GM19372 (cell line): Measurements from ENCODE around the gene HEPN1.

Experiments used
- ATAC-seq: cut with Tn5 transposase; IDR thresholded peaks from one replicate; pipeline ENCODE4 v1.9.1; 2021; ENCODE audit warnings: mild to moderate bottlenecking, low read depth, moderate library complexity; ENCODE audit not compliant: unreplicated experiment

Gene HEPN1

DNA sequence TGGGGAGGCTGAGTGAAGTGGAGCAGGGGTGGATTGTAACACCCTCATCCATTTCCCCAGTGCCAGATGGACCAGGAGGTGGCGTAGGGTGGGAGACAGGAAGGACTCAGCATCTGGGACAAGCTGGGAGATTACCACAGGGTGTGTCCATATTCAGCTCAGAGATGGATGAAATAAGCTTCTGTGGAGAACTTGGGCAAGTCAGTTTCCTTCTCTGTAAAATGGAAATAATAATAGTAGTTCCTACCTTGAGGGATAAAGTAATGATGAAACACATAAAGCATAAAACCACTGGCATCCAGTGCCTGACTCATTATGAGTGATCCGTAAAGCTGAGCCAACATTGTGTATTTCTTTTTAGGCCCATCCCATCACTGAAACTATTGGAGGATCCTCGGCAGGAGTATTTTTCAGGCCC lies 20.8 kb upstream of the HEPN1 start:
- ATAC-seq, result no peak

DNA sequence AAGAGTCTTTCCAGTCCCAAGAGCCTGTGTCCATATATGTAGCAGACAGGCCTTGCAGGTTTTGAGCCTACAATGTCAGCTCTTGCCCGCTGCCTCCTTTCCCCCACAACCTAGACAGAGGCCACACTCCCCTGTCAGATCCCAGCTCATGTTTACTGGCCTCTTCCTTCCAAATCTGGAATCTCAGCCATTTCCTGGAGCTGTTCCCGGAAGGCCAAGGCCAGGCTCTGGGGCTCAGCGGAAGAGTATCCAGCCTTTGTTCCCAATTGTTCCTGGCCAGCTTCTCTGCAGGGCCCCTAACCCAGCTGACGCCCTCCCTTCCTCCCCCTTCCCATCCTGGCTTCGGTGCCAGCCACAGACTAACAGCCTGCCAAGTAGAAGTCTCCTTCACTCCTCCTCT lies 20.3 kb upstream of the HEPN1 start:
- no peak for ATAC-seq

DNA sequence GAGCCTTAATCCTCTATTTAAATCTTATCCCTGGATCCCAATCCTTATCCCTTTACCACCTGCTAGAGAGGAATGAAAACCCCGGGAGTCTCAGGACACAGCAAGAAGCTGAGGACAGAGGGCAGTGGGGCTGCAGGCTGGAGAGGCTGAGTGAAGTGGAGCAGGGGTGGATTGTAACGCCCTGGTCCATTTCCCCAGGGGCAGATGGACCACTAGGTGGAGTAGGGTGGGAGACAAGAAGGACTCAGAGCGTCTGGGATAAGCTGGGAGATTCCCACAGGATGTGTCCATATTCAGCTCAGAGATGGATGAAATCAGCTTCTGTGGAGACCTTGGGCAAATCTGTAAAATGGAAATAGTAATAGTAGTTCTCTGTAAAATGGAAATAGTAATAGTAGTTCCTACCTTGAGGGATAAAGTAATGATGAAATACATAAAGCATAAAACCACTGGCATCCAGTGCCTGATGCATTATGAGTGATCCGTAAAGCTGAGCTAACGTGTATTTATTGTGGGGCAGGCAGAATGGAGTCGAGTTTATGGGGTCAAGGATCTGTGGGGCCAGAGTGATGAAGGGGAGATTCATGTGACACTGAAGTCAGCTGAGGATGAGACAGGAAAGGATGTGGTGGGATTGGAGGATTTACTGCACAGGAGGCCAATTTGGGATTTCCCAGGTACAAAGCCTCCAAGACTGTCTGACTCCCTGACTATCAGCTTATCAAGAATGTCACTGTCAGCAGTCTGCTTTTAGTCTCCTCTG lies 19.5 kb upstream of the HEPN1 start:
- ATAC-seq, result no peak

DNA sequence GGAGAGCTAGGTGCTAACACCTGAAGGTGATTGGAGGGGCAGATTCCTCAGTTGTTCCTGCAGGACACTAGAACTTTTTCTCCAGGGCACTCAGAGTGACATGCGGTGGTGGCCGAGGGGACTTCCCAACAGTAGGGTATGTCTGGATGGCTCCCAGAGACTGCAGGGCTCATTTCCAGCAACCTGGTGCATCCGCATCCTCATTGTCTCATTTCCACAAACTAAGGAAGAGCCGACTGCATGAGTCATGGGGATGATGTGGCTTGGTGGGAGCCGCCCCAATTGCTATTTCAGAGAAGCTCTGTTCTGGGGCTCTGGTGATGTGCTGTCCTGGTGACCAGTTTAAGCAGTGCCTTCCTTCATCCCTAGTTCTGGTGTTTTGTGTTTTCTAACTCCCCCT lies 18.6 kb upstream of the HEPN1 start:
- no peak for ATAC-seq

DNA sequence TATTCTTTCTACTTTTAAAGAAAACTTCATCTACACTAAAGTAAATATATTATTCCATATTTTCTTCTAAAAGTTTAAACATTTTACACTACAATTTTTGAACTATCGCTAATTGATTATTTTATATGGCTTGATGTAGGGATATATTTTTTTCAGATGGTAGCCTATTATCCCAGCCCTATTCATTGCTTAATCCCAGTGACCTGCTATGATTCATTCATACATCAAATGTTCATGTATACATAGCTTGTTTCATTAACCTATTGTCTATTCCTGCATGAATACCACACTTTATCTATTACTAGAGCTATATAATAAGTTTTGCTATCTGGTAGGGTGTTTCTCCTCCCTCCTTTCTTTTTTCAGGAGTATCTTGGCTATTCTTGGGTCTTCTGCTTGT lies 16.4 kb upstream of the HEPN1 start:
- no peak for ATAC-seq

DNA sequence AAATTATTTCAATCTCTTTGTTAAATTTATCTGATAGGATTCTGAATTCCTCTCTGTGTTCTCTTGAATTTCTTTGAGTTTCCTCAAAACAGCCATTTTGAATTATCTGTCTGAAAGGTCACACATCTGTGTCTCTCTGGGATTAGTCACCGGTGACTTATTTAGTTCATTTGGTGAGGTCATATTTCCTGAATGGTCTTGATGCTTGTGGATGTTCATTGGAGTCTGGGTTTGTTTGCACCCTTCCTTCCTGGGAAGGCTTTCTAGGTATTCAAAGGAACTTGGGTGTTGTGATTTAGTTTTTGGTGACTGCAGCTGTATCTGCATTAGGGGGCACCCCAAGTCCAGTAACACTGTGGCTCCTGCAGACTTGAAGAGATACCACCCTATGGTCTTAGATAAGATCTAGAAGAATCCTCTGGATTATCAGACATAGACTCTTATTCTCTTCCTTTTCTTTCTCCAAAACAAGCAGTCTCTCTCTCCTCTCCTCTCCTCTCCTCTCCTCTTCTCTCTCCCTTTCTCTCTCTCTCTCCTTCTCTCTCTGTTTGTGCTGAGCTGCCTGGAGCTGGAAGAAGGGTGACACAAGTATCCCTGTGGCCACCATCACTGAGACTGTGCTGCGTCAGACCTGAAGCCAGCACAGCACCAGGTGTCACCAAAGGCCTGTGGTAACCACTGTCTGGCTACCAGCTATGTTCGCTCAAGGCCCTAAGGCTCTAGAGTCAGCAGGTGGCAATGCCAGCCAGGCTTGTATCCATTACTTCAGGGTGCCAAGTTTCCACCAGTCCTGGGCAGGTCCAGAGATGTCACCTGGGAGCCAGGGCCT lies 3.3 kb upstream of the HEPN1 start:
- no peak for ATAC-seq

DNA sequence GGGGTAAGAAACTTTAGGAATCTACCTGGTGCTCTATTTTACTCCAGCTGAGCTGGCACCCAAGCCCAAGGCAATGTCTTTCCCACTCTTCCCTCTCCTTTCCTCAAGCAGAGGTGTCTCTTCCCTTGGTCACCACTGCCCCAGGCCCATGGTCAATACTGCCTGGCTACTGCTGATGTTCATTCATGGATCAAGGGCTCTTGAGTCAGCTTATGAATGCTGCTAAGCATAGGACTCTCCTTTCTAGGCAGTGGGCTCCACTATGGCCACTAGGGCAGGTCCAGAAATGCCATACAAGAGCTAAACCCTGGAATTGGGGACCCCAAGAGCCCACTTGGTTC lies 2.7 kb upstream of the HEPN1 start:
- ATAC-seq, result no peak

DNA sequence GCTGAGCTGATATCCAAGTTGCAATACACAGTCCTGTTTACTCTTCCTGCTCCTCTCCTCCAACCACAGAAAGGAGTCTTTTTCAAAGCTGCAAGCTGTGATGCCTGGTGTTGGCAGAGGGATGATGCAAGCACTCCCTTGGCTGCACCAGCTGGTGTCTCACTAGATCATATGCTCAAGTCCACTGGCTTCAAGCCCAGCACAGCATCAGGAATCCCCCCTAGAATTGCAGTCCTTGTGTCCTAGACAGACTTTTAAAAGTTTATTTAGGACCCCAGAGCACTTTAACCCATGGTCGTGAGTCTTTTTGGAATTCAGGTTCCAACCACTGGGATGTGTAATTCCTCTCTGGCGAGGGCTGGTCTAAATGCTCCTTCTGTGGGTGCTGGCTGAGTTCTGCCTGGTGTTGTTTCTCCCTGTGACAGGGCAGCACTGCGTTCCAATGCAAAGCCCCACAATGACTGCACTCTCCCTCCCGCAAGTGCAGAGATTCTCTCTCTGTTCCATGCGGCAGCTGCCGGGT lies 1.9 kb upstream of the HEPN1 start:
- ATAC-seq, result no peak

DNA sequence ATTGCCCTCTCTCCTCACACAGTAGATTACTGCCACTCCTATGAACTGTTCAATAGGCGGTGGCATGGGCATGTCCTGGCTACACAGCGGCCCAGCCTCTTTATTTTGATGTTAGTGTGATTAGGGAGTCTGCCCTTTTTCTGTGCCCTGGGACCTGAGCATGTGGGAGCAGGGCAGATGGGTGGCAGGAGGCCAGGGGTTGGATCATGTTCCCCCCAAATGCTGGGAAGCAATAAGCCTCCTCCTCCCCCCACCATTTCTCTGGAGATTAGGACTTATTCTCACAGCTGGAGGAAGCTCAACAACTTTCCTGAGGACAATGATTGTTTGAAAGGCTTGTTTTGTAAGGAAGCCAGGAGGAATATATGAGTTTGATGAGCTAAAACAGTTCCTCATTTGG lies 848 bp downstream of the HEPN1 start:
- no peak for ATAC-seq

DNA sequence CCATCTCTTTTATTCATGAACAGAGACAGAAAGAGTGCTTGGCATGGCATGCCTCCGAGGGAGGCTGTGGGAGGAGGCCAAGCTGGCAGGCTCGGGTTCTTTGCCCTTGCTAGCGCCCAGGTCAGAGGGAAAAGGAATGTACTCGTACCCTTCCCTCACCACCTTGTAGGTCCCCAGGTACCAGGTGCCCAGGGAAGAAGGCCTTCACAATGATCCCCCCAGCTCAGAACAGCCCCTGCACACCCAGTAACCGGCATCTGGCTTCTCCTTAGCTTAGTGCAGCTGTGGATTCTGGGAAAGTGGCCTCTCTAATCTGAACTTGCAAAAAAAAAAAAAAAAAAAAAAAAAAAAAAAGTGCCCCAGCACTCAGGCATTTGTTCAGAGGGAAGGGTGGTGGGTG lies 1.3 kb downstream of the HEPN1 start:
- ATAC-seq, result no peak

DNA sequence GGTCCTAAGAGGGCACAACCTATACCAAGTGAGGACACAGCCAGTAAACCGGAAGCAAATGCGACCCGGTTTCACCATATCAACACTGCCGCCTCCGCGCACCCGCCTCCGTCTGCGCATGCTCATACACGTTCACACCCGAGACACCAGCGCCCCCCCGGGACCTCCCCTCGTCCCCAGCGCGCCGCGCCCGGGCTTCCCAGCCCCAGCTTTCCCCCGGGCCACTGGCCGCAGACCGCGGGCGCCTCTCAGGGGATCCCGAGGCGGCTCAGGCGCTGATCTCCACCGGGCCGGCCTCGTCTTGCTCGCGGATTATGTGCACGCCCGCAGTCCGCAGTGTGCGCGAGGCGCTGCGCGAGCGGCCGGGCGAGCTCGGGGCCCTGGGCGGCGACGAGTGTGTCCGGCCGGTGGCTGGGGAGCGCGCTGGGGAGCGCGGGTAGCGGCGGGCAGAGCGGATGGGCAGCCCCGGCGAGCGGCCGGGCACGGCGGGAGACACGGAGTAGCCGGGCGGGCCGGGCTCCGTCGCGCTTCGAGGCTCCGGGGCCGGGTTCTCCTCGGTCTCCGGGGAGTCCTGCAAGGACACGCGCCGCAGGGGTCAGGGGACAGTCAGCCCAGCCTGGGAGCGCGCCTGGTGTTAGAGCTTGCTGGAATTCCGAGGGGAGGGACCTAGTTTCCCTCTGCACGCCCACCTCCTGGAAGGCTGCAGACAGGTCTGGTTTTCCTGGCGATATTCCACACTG lies 2.0 kb downstream of the HEPN1 start:
- ATAC-seq, result no peak

DNA sequence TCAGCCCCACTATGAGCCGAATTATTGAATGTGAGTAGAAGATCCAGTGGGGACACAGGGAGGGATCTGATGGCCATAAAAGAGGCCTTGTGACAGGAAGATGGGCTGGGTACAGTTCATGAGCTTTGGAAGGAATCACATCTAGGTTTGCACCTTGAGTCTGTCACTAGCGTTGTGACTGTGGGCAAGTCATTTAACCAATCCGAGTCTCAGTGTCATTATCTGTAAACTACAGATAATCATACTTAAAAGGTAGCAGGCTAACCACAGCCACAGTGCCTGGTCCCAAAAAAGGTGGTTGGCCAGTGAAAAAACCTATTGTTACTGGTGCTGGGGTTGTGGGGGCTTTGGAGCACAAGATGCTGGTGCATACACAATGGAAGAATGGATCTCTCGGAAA lies 3.8 kb downstream of the HEPN1 start:
- no peak for ATAC-seq

DNA sequence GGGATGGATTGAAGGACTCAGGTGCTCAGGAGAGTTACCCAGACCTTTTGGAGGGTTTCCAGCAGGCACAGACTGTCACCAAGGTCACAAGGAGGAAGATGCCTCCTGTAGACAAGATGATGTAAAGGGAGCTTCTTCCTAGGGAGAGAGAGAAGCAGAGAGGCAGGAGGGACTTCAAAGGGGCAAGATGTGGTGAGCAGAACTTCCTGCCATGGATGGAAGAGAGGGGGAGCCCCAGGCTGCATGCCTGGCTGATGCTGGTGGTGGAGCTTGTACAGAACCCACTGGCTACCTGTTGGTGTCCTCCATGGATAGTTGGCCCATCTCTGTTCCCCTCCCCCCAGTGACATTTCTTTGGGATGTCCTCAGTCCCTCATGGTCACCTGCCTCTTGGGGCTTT lies 4.2 kb downstream of the HEPN1 start:
- ATAC-seq, result no peak

DNA sequence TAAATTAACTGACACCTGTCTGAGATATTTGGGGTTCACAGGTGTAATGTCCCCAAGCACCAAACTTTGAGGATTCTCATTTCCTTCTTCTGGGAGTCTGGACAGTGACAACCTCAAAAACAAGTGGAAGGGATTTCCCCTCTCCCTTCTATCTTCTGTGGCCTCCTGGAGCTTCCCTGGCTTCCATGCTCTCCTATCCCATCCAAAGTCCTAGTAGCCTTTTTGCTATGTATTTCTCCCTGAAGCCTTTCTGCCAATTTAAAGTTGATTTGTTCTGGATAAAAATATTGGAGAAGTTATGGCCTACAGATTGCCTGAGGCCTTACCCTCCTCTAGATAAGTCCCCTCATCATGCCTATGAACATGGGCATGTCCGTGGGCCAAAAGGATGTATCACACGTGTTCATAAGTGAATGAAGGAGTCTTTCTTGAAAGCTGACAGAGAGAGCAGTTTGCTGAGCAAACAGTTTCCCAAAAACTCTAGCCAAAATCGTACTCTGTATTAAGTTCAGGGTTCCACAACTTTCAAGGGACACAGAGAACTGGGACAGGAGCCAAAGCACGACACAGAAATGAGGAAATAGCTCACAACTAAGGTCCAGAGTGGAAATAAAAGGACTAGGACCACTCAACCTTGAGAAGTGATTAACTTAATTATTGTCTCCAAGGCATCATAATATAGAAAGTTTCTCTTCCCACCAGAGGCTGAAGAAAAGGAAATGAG lies 10.1 kb downstream of the HEPN1 start:
- ATAC-seq, result no peak

DNA sequence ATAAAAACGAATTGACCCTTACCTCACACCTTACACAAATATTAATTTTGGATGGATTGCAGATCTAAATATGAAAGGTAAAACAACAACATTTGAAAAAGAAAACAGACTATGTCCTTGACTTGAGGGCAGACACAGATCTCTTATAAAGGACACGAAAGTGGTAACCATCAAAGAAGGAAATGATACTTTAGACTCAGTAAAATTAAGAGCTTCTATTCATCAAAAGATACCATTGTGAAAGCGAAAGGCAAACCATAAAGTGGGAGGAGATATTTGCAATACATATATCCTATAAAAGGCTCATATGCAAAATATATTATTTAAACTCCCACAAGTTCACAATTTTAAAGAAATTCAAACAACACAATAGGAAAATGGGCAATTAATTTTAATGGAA lies 11.7 kb downstream of the HEPN1 start:
- peak; percentile 86 for ATAC-seq

DNA sequence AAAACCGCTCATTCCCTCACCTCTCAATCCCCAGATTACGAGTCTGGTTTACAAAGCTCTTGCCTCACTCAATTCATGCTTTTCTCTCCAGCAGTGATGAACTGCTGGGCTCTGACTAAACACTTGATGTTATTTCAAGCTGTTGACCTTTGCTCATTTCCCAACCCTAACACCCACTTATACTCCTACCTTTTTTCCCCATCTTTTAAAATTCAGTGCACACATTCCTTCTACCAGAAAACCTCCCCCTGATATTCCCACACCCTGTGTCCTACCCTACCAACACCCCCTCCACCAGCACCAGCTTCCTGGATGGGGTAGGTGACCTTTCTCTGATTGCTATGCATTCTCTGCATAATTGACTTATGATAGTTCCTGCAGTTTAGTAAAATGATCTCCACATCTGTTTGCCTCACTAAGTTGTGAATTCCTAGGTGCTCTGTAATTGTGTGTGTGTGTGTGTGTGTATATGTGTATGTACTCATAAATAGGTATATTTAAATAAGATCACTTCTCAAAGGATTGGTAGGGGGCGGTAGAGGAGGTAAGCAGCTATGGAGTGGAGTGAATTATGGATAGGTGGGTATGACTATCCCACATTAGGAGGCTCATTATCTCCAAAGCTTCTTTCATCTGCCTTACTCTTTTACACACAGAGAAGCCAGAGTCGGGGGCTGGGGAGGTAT lies 16.0 kb downstream of the HEPN1 start:
- no peak for ATAC-seq

DNA sequence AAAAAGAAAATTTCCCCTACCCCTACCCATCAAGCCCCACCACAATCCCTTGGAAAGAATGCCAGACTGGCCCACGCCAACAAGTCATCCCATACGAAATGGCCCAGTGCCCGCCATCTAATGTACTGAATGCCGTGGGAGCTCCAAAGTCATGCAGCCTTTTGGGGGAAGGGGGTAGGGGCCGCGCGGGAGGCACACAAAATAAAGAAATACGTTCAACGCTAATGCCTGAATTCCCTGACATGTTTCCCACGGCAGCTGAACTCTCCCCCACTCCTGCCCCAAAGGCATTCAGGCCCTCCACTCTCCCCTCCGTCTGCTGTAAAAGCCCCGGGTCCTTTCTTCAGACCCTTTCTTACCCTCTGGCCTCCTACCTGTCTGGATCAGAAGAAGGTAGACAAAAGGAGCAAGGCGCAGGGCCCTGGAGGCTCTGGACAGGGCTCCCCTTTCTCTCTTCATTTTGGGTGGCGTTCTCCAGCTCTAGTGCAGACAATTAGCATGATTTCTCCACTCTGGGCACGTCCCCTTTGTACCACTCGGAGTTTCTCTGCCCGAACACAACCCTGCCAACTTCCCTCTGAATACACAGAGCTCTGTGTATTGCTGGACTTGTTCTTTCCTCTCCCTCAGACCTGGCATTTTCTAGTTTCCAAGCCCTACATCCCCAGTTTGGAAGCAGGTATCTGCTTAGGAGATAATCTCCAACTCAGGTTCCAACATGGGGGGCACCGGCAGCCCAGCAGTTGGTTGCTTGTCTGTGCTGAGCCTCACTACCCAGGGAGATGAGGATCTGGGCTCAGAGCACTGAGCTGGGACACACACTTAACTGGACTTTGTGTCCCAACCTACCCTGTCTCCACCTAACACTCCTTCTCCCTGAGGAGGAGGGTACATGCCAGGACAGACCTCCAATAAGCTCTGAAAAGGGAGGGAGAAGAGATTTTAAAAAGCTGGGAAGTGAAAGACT lies 16.8 kb downstream of the HEPN1 start, which contains the start of gene HEPACAM:
HEPACAM (minus strand) TSS at position 500 of the 967 bp plus-strand sequence; CDS start at position 459, 41 bp downstream.
- ATAC-seq, result no peak

DNA sequence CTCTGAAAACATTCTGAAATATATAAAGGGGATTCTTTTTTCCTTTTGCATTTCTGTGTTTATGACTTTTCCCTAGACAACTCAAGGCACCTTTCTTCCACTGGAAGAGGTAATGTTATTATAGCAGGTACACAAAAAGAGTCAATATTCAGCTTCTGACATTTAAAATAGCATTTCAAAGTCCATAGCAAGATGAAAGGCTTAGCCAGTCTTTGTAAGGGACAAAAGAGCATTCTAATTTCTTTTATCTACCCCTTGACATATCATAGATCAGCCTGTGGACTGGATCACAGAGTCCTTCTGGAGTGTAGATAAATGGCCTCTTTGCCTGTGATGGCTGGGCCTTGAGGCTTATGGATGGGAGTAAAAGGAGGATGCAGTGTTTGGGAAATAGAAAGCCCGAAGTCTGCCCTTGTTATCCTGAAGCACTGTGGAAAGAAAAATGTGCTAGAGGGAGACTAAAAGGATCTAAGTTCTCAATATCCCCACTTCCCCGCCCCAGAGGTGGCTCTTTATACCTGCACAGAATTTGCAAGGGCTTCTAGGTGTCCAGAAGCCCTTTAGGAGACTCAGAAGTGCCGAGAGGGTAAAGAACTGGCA lies 18.4 kb downstream of the HEPN1 start:
- ATAC-seq, result no peak
